Measurements from ENCODE around the gene PEX19.

PEX19 gene

DNA sequence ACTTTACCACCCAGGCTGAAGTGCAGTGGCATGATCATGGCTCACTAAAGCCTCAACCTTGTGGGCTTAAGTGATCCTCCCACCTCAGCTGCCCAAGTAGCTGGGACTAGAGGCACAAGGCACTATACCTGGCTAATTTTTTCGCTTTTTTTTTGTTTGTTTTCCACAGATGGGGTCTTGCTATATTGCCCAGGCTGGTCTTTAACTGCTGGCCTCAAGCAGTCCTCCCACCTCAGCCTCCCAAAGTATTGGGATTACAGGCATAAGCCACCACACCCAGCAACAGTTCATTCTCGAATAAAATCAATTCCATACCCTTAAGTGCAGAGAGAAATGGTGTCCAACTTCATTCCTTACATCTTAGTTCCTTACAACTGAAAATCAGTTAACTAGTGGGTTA lies 47.4 kb downstream of the PEX19 start:
- no peak for DNase-seq

DNA sequence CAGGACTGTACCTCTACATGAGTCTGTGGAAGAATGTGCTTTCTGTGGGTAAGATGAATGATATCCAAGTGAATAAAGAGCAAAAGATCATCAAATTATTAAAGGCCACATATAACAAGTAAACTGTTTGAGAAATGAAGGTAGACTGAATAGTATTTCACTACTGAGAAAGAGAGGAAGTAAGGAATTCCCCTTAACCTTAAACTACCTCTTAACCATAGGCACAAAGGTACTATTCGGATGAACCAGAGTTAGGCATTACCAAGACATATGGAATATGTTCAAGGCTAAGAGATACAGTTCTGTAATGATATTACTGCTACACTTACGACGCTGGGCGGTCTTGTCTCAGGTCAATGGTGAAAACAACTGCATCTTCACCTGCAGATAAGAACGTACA lies 48.1 kb downstream of the PEX19 start:
- no peak for DNase-seq

DNA sequence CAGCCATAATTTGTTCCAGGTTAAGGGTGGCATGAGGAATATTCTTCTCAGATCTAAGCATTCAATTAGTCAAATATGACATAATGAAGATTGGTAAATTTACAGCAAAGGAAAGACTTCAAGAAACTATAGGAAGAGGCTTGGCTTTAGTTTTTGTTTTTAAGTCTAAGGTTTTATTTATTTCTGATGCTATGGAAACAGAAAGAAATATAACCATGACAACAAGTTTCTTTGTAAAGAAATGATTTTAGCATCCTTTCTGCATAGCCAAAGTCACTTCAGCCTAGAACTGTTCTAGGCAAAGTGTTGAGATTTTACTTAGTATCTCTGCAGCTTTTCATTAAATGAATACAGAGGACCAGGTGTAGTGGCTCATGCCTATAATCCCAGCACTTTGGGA lies 52.0 kb downstream of the PEX19 start:
- DNase-seq = no peak

DNA sequence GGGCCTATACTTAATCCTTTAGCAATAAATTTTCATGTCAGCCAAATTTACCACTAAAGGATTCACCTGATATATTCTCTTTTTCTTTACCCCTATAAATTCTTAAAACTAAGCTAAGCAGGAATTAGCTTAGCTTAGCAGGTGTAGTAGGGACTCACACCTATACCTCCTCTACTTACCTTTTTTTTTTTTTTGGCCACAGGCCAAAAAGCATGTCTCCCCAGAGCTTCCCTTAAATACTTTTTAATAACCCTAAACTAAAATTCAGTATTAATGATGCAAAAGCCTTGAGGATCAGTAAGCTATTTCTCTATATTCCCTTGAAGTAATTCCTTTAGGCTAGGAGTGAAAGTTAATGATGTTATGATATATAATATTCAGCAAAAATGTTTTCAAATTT lies 56.5 kb downstream of the PEX19 start:
- DNase-seq = no peak

DNA sequence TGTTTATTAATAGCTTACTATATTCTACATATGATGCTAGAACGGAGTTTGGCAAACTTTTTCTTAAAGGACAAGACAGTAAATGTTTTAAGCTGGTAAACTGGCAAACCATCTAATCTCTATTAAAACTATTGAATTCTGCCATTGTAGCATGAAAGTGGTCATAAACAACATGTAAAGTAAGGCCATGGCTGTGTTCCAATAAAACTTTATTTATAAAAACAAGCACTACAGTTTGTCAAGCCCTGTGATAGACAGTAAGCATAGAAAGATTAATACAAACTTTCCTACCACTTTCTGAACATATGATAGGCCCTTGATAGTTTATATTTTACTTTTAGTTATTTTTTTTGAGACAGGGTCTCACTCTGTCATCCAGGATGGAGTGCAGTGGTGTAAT lies 57.4 kb downstream of the PEX19 start:
- DNase-seq = no peak

DNA sequence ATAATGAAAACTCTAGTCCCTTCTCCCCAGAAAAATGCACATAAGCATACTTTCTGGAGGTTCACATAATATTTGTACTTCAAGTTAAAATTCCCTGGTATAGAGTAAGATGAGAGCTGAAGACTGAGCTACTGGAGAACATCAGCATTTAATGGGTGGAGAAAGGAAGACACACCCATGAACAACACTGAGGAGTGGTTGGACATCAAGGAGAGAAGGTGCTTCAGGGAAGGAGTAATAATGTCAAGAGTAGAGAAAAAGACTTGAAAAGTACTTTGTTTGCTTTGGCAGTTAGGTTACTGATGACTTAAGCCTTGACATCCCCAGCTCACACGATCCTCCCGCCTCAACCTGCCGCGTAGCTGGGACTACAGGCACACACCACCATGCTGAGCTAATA lies 57.9 kb downstream of the PEX19 start:
- no peak for DNase-seq
